ENCODE measurements around the gene CNNM3.
A peak's percentile ranks its signal among the peaks of the same experiment; 100 is the strongest.

The CNNM3 gene

GRCh38 chr2:96866986-96867755 lies 51.1 kb downstream of the CNNM3 start:
- no peak for DNase-seq

DNA sequence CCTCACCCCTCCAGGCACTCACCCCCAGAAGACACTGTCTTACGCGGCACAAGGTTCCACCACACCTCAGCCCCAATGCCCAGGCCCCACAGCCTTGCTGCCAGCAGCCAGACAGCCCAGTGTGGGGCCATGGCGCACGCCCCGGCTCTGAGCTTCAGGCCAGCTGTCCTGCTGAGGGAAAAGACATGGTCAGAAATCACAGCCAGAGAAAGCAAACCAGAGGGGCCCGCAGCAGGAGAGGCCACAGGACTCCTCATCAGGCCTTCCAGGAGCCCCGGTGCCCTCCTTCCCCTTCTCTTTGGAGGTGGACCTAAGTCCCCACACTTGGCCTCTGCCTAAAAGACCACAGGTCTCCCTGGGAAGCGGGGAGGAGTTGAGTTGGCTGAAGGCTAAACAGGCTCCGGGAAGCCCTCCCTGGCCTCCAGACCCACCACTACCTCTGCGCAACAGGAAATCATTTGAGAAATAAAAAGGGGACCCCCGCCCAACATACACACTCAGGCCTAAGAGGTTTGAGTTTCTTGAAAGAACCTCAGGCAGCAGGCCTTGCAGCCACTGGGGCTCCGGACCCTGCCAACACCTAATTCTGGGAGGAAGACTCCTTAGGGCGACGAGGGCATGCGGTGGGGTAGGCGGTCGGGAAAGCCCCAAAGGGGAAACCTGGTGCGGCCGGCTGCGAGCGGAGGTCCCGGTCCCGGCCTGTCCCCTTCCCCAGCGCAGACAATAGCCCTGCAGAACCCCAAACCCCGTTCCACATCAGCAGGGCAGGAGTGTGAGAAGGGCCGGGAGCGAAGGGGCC lies 51.9 kb downstream of the CNNM3 start:
- no peak for DNase-seq

- peak; percentile 23 for DNase-seq
Measured at GRCh38 chr2:96868555-96869280, 52.6 kb downstream of the CNNM3 start.

- DNase-seq: no peak
Measured at GRCh38 chr2:96869281-96869821, 53.3 kb downstream of the CNNM3 start.

DNA sequence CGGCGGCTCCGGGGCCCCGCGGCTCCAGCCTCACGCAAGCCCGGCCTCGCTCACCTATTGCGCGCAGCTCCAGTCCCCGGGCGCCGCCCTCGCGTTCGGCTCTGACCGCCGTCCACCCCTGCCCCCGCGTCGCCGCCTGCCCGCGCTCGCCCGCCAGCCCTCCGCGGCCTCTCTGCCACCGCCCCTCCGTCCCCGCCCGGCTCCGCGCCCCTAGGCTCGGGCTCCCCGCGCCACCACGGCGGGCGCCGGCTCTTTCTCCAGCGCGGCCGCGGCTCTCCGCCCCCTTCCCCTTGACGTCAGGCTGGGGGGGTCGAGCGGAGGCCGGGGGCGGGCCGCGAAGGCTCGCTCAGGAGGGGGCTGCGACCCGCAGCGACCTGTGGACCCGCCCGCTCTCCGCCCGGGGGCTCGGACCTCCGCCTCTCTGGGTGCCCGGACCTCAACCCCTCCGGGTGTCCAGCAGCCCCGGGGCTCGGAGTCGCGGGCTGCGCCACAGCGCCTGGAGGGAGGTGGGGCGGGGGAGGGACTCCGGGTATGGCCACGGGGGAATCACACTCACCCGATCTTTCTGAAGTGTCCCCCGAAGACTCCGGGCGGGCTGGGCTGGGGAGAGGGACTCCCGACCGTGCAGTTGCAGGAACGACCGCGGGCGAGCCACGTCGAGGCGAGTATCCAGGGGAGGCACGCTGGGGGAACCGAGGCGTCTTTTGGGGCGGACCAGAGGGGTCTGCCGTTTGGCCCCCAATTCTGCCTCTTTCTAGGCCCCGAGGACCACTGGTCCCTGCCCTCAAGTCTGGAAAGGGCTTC lies 54.0 kb downstream of the CNNM3 start, which contains the start of gene SEMA4C:
Gene SEMA4C, minus strand, starts transcription at position 259 of the 804 bp plus-strand sequence. CDS start 2,194 bp downstream, outside the sequence.
- DNase-seq: no peak

DNA sequence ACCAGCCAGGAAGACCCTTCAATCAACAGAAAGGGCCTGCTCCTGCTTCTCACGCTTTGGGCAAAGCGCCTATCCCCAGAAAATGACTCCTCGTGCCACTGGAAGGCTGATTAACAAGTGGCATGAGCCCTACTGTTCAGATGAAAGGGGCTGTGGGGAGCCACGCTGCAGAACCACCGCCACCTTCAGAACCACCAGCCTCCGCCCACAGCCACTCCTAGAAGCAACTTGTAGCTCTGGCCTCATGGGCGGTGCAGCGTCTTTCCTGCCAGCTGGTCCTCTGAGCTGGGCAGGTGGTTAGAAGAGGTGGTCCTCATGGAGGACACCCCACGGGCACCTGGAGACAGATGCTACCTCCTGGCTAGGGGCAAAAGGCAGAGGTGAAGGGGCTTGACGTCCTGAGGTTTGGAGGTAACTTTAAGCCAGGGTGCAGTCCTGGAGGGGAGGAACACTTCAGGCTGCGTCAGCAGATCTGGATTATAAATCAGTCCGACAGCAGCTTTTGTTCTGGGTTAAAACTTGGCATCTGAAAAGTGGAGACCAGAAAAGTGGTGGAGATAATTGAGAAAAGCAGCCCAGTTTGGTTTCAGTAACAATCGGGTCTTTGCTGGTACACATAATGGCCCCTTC lies 54.7 kb downstream of the CNNM3 start:
- DNase-seq: no peak

- DNase-seq: no peak
Measured at GRCh38 chr2:96872591-96873349, 56.7 kb downstream of the CNNM3 start.

DNA sequence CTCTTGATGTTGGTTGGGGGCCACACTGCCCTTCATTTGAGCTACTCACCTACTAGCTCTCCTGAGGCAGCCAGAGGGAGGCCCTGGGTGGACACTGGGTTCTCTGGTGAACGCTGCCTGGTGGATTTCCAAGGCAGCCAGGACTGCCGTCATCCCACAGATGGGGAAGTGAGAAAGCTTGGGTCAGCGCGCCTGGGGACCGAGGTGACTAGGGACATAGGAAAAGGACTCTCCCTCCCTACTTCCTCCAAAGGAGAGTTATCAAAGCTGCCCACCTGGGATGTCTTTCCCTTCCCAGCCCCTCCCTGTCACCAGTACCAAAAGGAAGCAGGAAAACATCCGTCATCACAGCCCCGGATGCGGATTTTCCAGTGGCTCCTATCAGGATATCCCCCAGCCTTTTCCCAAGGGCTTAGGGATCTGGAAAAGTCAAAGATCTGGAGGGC lies 57.6 kb downstream of the CNNM3 start:
- no peak for DNase-seq

GRCh38 chr2:96874198-96874831 lies 58.2 kb downstream of the CNNM3 start:
- DNase-seq: no peak

DNA sequence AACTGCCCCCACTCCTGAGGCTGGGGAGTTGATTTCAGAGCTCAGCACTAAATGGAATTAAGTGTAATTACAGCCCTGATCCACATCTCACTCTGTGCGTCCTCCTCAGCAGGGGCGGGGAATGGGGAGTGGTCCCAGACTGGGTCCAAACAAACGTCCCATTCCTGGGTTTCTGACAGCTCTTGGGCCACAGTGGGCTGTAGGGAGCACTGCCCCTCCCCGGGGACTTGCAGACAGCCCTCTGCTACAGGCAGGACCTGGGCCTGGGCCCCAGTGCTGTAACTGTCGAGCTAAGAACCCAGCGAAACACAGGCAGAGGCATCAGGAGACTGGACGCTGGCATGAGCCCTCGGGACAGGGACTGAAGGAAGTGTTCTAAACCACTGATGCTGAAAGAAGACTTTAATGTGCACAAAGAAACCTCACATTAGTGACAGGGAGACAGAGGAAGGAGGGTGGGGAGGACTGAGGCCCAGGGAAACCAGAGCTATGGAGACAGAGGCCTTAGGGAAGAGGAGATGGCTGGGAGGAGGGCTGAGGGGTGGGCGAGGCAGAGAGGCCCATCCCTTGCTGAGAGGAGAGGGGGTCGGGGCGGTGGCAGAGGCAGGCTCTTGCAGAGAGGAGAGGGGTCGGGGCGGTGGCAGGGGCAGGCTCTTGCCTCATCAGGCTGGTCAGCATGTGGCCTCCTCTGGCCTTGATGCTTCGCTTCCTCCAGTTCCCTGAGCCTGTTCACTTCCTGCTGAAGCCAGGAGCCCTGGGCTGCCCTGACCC lies 59.6 kb downstream of the CNNM3 start:
- DNase-seq: no peak

DNA sequence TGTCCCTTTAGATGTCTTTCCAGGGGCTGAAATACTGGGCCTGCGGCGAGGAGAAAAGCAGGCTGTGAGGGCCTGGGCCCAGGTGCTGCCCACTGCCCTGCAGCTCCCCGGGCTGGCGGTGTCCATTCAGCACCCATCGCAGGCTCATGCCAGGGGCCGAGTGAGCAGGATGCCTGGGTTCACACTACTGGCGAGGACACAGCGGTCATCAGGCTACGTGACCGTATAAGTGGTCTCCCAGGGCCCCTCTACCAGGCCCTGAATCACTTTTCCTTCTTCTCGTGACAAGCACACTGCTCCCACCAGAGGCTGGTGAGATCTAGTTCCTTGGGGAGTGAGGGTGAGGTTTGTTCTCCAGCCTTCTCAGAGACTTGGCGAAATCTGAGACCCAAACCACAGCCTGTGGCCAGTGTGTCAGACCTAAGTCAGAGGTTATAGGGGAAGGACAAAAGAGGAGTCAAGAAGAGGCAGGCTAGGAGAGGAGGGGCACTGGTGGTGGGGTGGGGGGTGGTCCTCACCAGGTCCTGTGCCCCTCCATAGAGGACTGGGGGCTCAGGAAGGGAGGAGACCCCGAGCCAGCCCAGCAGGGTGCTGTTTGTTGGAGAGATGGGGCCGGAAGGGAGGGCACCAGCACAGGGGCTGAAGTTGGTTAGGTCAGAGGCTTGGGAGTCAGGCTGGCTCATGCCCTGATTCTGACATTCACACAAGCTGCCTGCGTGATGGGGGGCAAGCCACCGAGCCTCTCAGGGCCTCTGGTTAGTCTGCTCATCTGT lies 60.4 kb downstream of the CNNM3 start:
- no peak for DNase-seq

- no peak for DNase-seq
Measured at GRCh38 chr2:96877042-96877451, 61.0 kb downstream of the CNNM3 start.

DNA sequence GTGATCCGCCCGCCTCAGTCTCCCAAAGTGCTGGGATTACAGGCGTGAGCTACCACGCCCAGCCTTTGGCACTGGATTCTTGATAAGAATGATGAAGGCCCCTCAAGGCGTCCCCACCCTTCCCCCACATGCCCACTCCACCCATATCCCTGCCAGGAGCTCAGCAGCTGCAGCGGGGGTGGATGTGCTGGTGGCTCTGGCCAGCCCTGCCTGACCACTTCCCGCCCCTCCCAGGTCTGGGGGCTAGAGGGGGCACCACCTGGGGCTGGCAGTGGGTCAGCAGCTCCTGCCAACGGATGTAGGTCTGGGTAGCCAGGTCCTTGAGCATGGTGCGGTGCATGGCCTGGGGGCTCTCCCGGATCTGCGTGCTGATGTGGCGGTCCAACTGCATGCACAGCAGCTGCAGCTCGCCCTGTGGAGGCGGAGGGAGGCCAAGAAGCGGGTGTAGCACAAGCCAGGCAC lies 61.6 kb downstream of the CNNM3 start:
- DNase-seq: no peak

GRCh38 chr2:96878171-96878570 lies 62.1 kb downstream of the CNNM3 start:
- no peak for DNase-seq

DNA sequence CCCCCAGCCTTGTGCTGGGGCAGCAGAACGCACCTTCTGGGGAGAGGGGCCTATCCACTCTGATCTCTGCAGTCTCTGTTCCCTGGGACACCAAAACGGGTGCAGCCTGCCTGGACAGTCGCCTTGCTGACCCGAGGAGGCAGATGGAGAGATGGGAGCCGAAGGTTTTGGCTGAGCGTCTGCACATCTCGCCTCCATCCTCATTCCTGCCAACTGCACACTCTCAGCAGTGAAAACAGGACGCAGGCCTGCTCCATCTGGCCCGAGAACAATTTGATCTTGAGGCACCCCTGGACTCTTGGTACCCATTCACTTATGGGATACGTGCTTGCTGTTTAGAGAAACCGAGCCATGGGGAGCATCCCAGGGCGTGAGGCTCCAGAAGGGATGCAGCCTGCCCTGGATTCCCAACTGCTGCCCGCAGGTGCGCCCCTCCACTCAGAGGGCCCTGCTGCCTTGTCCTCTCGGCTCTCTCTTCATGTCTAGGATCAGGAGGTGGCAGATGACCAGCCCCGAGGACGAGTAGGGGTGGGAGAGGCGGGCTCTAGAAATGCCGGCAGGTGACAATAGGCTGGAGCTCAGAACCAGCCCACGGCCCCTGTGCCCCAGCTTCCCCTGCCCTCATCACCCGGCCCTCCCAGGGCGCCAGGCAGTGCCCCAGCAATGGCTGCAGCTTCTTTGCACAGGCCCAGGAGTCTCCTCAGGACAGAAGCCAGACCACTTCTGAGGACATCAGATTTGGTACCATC lies 62.9 kb downstream of the CNNM3 start:
- DNase-seq: no peak

DNA sequence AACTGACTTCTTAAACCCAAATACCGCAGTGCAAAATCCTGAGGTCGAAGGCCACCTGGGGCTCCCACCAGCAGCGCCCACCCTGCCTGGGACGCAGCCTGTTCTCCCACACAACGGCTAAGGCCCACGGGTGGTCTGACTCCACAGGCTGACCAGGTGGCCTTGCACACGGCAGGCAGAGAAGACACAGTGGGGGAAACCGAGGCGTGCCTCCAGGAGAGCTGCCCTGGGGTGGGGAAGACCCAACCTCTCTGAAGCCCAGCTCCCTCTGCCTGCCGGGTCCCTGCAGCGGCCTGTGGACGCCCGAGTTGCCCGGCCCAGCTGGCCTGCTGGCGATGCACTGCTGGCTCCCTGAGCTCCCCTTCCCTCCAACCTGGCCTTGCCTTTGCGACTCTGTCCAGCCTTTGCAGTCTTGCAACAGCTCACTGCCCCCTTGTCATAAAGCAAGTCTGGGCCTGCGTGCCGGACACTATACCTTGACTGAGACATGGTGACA lies 63.5 kb downstream of the CNNM3 start:
- no peak for DNase-seq

GRCh38 chr2:96880891-96881273 lies 64.8 kb downstream of the CNNM3 start:
- DNase-seq: no peak

Measured in NCI-H446 treated with DMSO at 0.1 percent for 48 hours (cell line).